HCT116 (cell line): ENCODE data around the gene KRTAP24-1. TPM values are rescaled to one million over a fixed set of nuclear protein-coding genes. Genes with fewer than 3 reads are reported as not detected.

Experiments
- ATAC-seq: fragments of 200-7000 bp; cut with Tn5 transposase; 2 replicates; pipeline ENCODE4 v1.9.1; 2020; ENCODE audit warnings: mild to moderate bottlenecking, moderate library complexity
- BruUV-seq: library from RNA; stranded (reverse); fragments of 400-500 nt; replicated peaks from 2 replicates; lab custom pipeline; 2021; lab: Mats Ljungman, UMichigan
- CTCF ChIA-PET: fragments of 300-600 bp; sonication (Branson Sonifier 250); formaldehyde crosslinking; loops from one replicate; lab custom pipeline; 2021; ENCODE audit warnings: antibody characterized with exemption; lab: Charles Lee
- POLR2A ChIA-PET: fragments of 300-600, 350-600 bp; sonication (Branson Sonifier 250); formaldehyde crosslinking; loops from one replicate; lab custom pipeline; 2021; ENCODE audit warnings: antibody characterized with exemption; lab: Charles Lee
- RAD21 ChIA-PET, 2 experiments: fragments of 300-600 bp; sonication (Branson Sonifier 250); formaldehyde crosslinking; loops; one replicate each; lab custom pipeline; 2023; ENCODE audit warnings: low total read pairs in 2 of 2; ENCODE audit not compliant: uncharacterized antibody in 2 of 2, unreplicated experiment in 2 of 2, low non-redundant PET in 1 of 2; lab: Charles Lee
- DNase-seq: peaks from one replicate; pipeline ENCODE4 v3.0.0-alpha.2; 2010; ENCODE audit warnings: low read depth, low spot score
- H2AFZ ChIP-seq: fragments of 200-600 bp; shearing (Covaris generic), sonication (generic); 2 replicates; pipeline ENCODE4 v1.6.1; 2017; ENCODE audit warnings: low read depth, mixed run types, mixed read lengths, antibody characterized with exemption, low read length; ENCODE audit not compliant: poor library complexity, severe bottlenecking
- H3K27ac ChIP-seq: 2 replicates; pipeline ENCODE4 v1.5.1; 2012; ENCODE audit warnings: low read depth, low read length
- H3K27me3 ChIP-seq: fragments of 200-600 bp; sonication (generic); 2 replicates; pipeline ENCODE4 v1.6.1; 2016; ENCODE audit warnings: mixed run types, low read length, mixed read lengths; ENCODE audit not compliant: insufficient read depth
- H3K36me3 ChIP-seq, 2 experiments: fragments of 200-500 bp in 1 of 2; fragments of 200-600 bp in 1 of 2; sonication (Bioruptor generic) in 1 of 2; sonication (generic) in 1 of 2; 2 replicates each; pipeline versions ENCODE4 v1.5.1 to v1.6.1; 2014 to 2016; ENCODE audit warnings: low read length in 2 of 2, inconsistent platforms in 1 of 2, mixed read lengths in 1 of 2, mixed run types in 1 of 2; ENCODE audit not compliant: insufficient read depth in 2 of 2, control insufficient read depth in 1 of 2
- H3K4me1 ChIP-seq, 2 experiments: fragments of 200-600 bp in 1 of 2; sonication (generic) in 1 of 2; 2 replicates each; pipeline versions ENCODE4 v1.5.1 to v1.6.1; 2012 to 2017; ENCODE audit warnings: low read length in 2 of 2, inconsistent platforms in 1 of 2, mild to moderate bottlenecking in 1 of 2, mixed read lengths in 1 of 2, mixed run types in 1 of 2, moderate library complexity in 1 of 2; ENCODE audit not compliant: insufficient read depth in 2 of 2, control insufficient read depth in 1 of 2
- H3K4me2 ChIP-seq: fragments of 200-600 bp; sonication (generic); 2 replicates; pipeline ENCODE4 v1.6.1; 2017; ENCODE audit warnings: mixed run types, low read length, mixed read lengths
- H3K4me3 ChIP-seq, 2 experiments: fragments of 200-600 bp in 1 of 2; sonication (generic) in 1 of 2; replicated peaks in 1 of 2; 2 replicates each; pipeline ENCODE4 v1.5.1; 2011 to 2016; ENCODE audit warnings: low read length in 2 of 2, control low read depth in 1 of 2, low read depth in 1 of 2, mild to moderate bottlenecking in 1 of 2, mixed read lengths in 1 of 2, mixed run types in 1 of 2
- H3K79me2 ChIP-seq: fragments of 200-600 bp; sonication (generic); 2 replicates; pipeline ENCODE4 v1.6.1; 2017; ENCODE audit warnings: mild to moderate bottlenecking, mixed run types, low read length, moderate library complexity, mixed read lengths; ENCODE audit not compliant: insufficient read depth
- H3K9ac ChIP-seq: fragments of 200-600 bp; sonication (generic); 2 replicates; pipeline ENCODE4 v1.6.1; 2016; ENCODE audit warnings: low read length, mixed read lengths
- H3K9me2 ChIP-seq: fragments of 200-600 bp; sonication (generic), shearing (Covaris generic); 2 replicates; pipeline ENCODE4 v1.6.1; 2017; ENCODE audit warnings: mixed run types, mild to moderate bottlenecking, moderate library complexity; ENCODE audit not compliant: insufficient read depth
- H3K9me3 ChIP-seq, 2 experiments: fragments of 200-500 bp in 1 of 2; fragments of 200-600 bp in 1 of 2; sonication (Bioruptor generic) in 1 of 2; sonication (generic) in 1 of 2; 2 replicates each; pipeline ENCODE4 v1.6.1; 2014 to 2017; ENCODE audit warnings: low read length in 2 of 2, mixed read lengths in 2 of 2, inconsistent platforms in 1 of 2, low read depth in 1 of 2, mild to moderate bottlenecking in 1 of 2, mixed run types in 1 of 2, moderate library complexity in 1 of 2; ENCODE audit not compliant: control insufficient read depth in 1 of 2, insufficient read depth in 1 of 2
- H4K20me1 ChIP-seq: fragments of 200-600 bp; sonication (generic), shearing (Covaris generic); 2 replicates; pipeline ENCODE4 v1.6.1; 2017; ENCODE audit warnings: mixed run types, mild to moderate bottlenecking, moderate library complexity; ENCODE audit not compliant: insufficient read depth
- ATF3 ChIP-seq: IDR thresholded peaks from 2 replicates; pipeline ENCODE4 v1.6.1; 2012
- CEBPB ChIP-seq: IDR thresholded peaks from 2 replicates; pipeline ENCODE4 v1.6.1; 2012; ENCODE audit warnings: low read depth
- EGR1 ChIP-seq: IDR thresholded peaks from 2 replicates; pipeline ENCODE4 v1.6.1; 2012; ENCODE audit warnings: low read depth
- ELF1 ChIP-seq: IDR thresholded peaks from 2 replicates; pipeline ENCODE4 v1.6.1; 2012; ENCODE audit warnings: low read depth, borderline replicate concordance
- FOSL1 ChIP-seq: IDR thresholded peaks from 2 replicates; pipeline ENCODE4 v1.6.1; 2012; ENCODE audit warnings: low read depth
- JUND ChIP-seq: IDR thresholded peaks from 2 replicates; pipeline ENCODE4 v1.6.1; 2012
- MAX ChIP-seq: IDR thresholded peaks from 2 replicates; pipeline ENCODE4 v1.6.1; 2012
- POLR2A ChIP-seq: IDR thresholded peaks from 2 replicates; pipeline ENCODE4 v1.7.0; 2011; ENCODE audit warnings: borderline replicate concordance; ENCODE audit not compliant: insufficient read depth, insufficient read length; ENCODE audit errors: extremely low read depth
- POLR2AphosphoS5 ChIP-seq: IDR thresholded peaks from 2 replicates; pipeline ENCODE4 v1.6.1; 2011; ENCODE audit warnings: mild to moderate bottlenecking, low read depth, low read length, moderate library complexity
- RAD21 ChIP-seq: IDR thresholded peaks from 2 replicates; pipeline ENCODE4 v1.6.1; 2012; ENCODE audit warnings: low read depth, mild to moderate bottlenecking
- SIN3A ChIP-seq: IDR thresholded peaks from 2 replicates; pipeline ENCODE4 v1.6.1; 2012; ENCODE audit warnings: low read depth
- SP1 ChIP-seq: IDR thresholded peaks from 2 replicates; pipeline ENCODE4 v1.6.1; 2012; ENCODE audit warnings: low read depth
- TCF7L2 ChIP-seq: IDR thresholded peaks from 2 replicates; pipeline ENCODE4 v1.7.0; 2011; ENCODE audit warnings: borderline replicate concordance, inconsistent platforms; ENCODE audit not compliant: insufficient read depth, insufficient read length; ENCODE audit errors: extremely low read depth
- YY1 ChIP-seq: IDR thresholded peaks from 2 replicates; pipeline ENCODE4 v1.6.1; 2011; ENCODE audit warnings: low read length, low read depth, moderate library complexity, mild to moderate bottlenecking; ENCODE audit not compliant: insufficient replicate concordance; ENCODE audit errors: extremely low read depth
- ZBTB33 ChIP-seq: IDR thresholded peaks from 2 replicates; pipeline ENCODE4 v1.6.1; 2011; ENCODE audit warnings: mild to moderate bottlenecking, low read length, moderate library complexity; ENCODE audit not compliant: insufficient replicate concordance; ENCODE audit errors: extremely low read depth
- ZFX ChIP-seq: fragments of 450-650 bp; IDR thresholded peaks from 2 replicates; pipeline ENCODE4 v1.6.1; 2017
- ZNF274 ChIP-seq: fragments of 200-500 bp; sonication (Bioruptor generic); IDR thresholded peaks from 2 replicates; pipeline ENCODE4 v1.6.1; 2014; ENCODE audit warnings: mild to moderate bottlenecking, low read depth, low read length, inconsistent platforms
- intact Hi-C: fragments of 100-400 bp; cut with micrococcal nuclease; formaldehyde crosslinking; loops from 2 replicates; pipeline ENCODE4 v1.10.0; 2022
- total RNA-seq: library from RNA; stranded (reverse); gene quantifications from one replicate; pipeline ENCODE4 v1.2.1, GENCODE V29; 2021; ENCODE audit not compliant: unreplicated experiment

KRTAP24-1 gene
- total RNA-seq, 1 experiment from 2014 or later, result not detected

- H2AFZ ChIP-seq, result no peak overlapping the region
- no peaks in the 10 kb centered on the region for H3K9me2 ChIP-seq
- H3K9ac ChIP-seq, result no peak overlapping the region
- BruUV-seq, result no TSS peak
- ChIA-PET CTCF (no interaction called here), POLR2A (no interaction called here), RAD21 (no interaction called here)
- no peaks in the 10 kb centered on the region for H3K4me1 ChIP-seq
- no peak for DNase-seq
- H3K9me3 ChIP-seq, result peaks cover 3 to 22% of the 10 kb centered on the region in 2 experiments; a peak in 2 of 4 replicates
- no peak overlapping the region for H3K4me3 ChIP-seq
- H3K4me2 ChIP-seq, result no peak overlapping the region
- H3K79me2 ChIP-seq, result no peaks in the 10 kb centered on the region
- TF ChIP-seq JUND (no peak), ATF3 (no peak)
- TF ChIP-seq, all 23 proteins: peak for 0
- Histone ChIP-seq H3K27ac (no peak overlapping the region), H4K20me1 (no peaks in the 10 kb centered on the region), H3K27me3 (no peaks in the 10 kb centered on the region), H3K36me3 (no peaks in the 10 kb centered on the region)
- ATAC-seq, result no peak
- intact Hi-C loops, result no loop called here
These were observed 24.1 kb upstream of the KRTAP24-1 start for GRCh38 chr21:30306884-30307283.

GRCh38 chr21:30305136-30305535, 22.4 kb upstream of the KRTAP24-1 start:
- Histone ChIP-seq H3K79me2 (no peaks in the 10 kb centered on the region), H3K4me3 (no peak overlapping the region), H3K4me1 (no peaks in the 10 kb centered on the region), H2AFZ (no peak overlapping the region), H3K9me3 (peaks cover 7 to 22% of the 10 kb centered on the region in 2 experiments; a peak in 2 of 4 replicates), H3K36me3 (no peaks in the 10 kb centered on the region), H3K27ac (no peak overlapping the region), H3K9me2 (no peaks in the 10 kb centered on the region), H3K9ac (no peak overlapping the region), H3K4me2 (no peak overlapping the region), H3K27me3 (no peaks in the 10 kb centered on the region), H4K20me1 (no peaks in the 10 kb centered on the region)
- ChIA-PET CTCF (no interaction called here), RAD21 (no interaction called here), POLR2A (no interaction called here)
- BruUV-seq, result no TSS peak
- no peak for ATAC-seq
- intact Hi-C loops, result no loop called here
- DNase-seq, result no peak
- TF ChIP-seq ZFX (no peak), ELF1 (no peak), TCF7L2 (no peak), EGR1 (no peak), POLR2AphosphoS5 (no peak), ZNF274 (no peak), FOSL1 (no peak), YY1 (no peak), RAD21 (no peak), CEBPB (no peak), POLR2A (no peak), MAX (no peak), SP1 (no peak), ZBTB33 (no peak), SIN3A (no peak)
